HEK293T (cell line): Measurements from ENCODE around the gene ADAMTS15.

Source experiments
- CTCF ChIA-PET: fragments of 350-600 bp; formaldehyde crosslinking; extraction: SDS; loops from one replicate; lab custom pipeline; 2021; ENCODE audit warnings: antibody characterized with exemption, inconsistent platforms; lab: Yijun Ruan, JAX
- POLR2A ChIA-PET: fragments of 350-600 bp; formaldehyde crosslinking; extraction: SDS; loops from one replicate; lab custom pipeline; 2020; ENCODE audit warnings: antibody characterized with exemption, inconsistent platforms; lab: Yijun Ruan, JAX
- DNase-seq: peaks from one replicate; pipeline ENCODE4 v3.0.0; 2012; ENCODE audit warnings: mixed read lengths; ENCODE audit errors: extremely low spot score
- ARNT ChIP-seq: fragments of 450-650 bp; IDR thresholded peaks from 2 replicates; pipeline ENCODE4 v1.6.1; 2017; ENCODE audit warnings: mild to moderate bottlenecking
- BHLHE40 ChIP-seq: fragments of 450-650 bp; IDR thresholded peaks from 2 replicates; pipeline ENCODE4 v1.6.1; 2016; ENCODE audit warnings: mild to moderate bottlenecking, moderate library complexity, borderline replicate concordance
- CTBP1 ChIP-seq: fragments of 450-650 bp; IDR thresholded peaks from 2 replicates; pipeline ENCODE4 v1.6.1; 2016; ENCODE audit warnings: borderline replicate concordance
- ELF4 ChIP-seq: fragments of 450-650 bp; IDR thresholded peaks from 2 replicates; pipeline ENCODE4 v1.6.1; 2017; ENCODE audit warnings: antibody characterized with exemption
- FOXA1 ChIP-seq: fragments of 450-650 bp; IDR thresholded peaks from 2 replicates; pipeline ENCODE4 v1.6.1; 2016; ENCODE audit warnings: mild to moderate bottlenecking
- FOXK2 ChIP-seq: fragments of 450-650 bp; IDR thresholded peaks from 2 replicates; pipeline ENCODE4 v1.6.1; 2016; ENCODE audit warnings: mild to moderate bottlenecking
- FOXM1 ChIP-seq: fragments of 450-650 bp; IDR thresholded peaks from 2 replicates; pipeline ENCODE4 v1.6.1; 2017; ENCODE audit warnings: mild to moderate bottlenecking, borderline replicate concordance
- HDGF ChIP-seq: fragments of 450-650 bp; IDR thresholded peaks from 2 replicates; pipeline ENCODE4 v1.6.1; 2017; ENCODE audit warnings: antibody characterized with exemption, borderline replicate concordance
- L3MBTL2 ChIP-seq: fragments of 450-650 bp; conservative IDR thresholded peaks from 2 replicates; pipeline ENCODE4 v1.6.1; 2016; ENCODE audit warnings: mild to moderate bottlenecking
- LEF1 ChIP-seq: fragments of 450-650 bp; IDR thresholded peaks from 2 replicates; pipeline ENCODE4 v1.6.1; 2017; ENCODE audit warnings: mild to moderate bottlenecking, borderline replicate concordance
- NFRKB ChIP-seq: fragments of 450-650 bp; IDR thresholded peaks from 2 replicates; pipeline ENCODE4 v1.6.1; 2016; ENCODE audit warnings: mild to moderate bottlenecking, moderate library complexity
- SP1 ChIP-seq: fragments of 450-650 bp; IDR thresholded peaks from 2 replicates; pipeline ENCODE4 v1.6.1; 2017
- SUZ12 ChIP-seq: fragments of 450-650 bp; IDR thresholded peaks from 2 replicates; pipeline ENCODE4 v1.6.1; 2016; ENCODE audit warnings: mild to moderate bottlenecking
- TARDBP ChIP-seq: fragments of 450-650 bp; IDR thresholded peaks from 2 replicates; pipeline ENCODE4 v1.6.1; 2016
- ZNF384 ChIP-seq: fragments of 450-650 bp; IDR thresholded peaks from 2 replicates; pipeline ENCODE4 v1.6.1; 2016
- TF ChIP-seq, protein P1 (sequence below): fragments of 450-650 bp; IDR thresholded peaks from 2 replicates; pipeline ENCODE4 v1.6.1; 2016

The ADAMTS15 gene

DNA sequence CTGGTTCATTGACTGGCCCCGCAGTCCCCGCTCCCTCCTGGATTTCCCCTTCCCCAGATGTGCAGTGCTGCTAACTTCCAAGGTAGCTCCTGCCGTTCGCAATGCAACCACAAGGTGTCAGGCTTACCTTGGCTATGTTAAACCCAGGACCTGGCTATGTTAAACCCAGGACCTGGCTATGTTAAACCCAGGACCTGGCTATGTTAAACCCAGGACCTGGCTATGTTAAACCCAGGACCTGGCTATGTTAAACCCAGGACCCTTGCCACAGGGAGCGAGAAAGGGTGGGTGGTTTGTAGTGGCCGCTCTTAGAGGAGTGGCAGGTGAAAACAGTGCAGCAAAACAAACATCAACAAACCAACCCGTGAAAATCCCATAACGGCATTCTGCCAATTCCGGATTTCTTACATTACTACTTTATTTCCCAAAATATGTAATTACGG is 17.1 kb upstream of the ADAMTS15 start:
- no peak for TF ChIP-seq NFRKB
- TF ChIP-seq HDGF = no peak
- TF ChIP-seq TARDBP = no peak
- TF ChIP-seq, protein P1, sequence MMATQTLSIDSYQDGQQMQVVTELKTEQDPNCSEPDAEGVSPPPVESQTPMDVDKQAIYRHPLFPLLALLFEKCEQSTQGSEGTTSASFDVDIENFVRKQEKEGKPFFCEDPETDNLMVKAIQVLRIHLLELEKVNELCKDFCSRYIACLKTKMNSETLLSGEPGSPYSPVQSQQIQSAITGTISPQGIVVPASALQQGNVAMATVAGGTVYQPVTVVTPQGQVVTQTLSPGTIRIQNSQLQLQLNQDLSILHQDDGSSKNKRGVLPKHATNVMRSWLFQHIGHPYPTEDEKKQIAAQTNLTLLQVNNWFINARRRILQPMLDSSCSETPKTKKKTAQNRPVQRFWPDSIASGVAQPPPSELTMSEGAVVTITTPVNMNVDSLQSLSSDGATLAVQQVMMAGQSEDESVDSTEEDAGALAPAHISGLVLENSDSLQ = no peak
- CTCF ChIA-PET = interaction anchor here (0.6 to 3.4 kb wide), 10 partner anchors 11 to 468 kb away, joined by 3 to 25 read pairs (median 4); no protein-coding TSS in a partner anchor
- POLR2A ChIA-PET = no interaction called here
- DNase-seq = peak; percentile 64

DNA sequence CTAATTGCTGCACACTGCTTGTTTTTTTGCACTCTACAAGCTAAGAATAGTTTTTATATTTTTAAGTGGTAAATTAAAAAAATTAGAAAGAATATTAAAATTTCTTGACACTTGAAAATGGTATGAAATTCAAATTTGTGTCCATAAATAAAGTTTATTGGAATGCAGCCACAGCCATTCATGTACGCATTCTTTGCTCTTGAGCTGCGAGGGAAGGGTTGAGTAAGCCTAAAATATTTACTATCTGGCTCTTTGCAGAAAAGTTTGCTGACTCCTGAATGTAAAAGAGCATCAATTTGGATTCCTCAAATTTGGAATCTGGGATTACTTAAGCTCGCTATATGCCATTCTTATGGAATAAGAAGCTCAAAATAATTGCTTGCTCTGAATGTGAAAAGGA is 16.6 kb upstream of the ADAMTS15 start:
- DNase-seq = no peak
- TF ChIP-seq TARDBP = no peak
- no peak for TF ChIP-seq BHLHE40
- TF ChIP-seq L3MBTL2 = no peak
- TF ChIP-seq SUZ12 = no peak
- no peak for TF ChIP-seq FOXM1
- no peak for TF ChIP-seq LEF1
- no peak for TF ChIP-seq ZNF384
- no peak for TF ChIP-seq CTBP1
- ChIA-PET POLR2A (no interaction called here), CTCF (interaction anchor here (0.5 to 3.4 kb wide), 9 partner anchors 10 to 467 kb away, joined by 3 to 25 read pairs (median 4); no protein-coding TSS in a partner anchor)

DNA sequence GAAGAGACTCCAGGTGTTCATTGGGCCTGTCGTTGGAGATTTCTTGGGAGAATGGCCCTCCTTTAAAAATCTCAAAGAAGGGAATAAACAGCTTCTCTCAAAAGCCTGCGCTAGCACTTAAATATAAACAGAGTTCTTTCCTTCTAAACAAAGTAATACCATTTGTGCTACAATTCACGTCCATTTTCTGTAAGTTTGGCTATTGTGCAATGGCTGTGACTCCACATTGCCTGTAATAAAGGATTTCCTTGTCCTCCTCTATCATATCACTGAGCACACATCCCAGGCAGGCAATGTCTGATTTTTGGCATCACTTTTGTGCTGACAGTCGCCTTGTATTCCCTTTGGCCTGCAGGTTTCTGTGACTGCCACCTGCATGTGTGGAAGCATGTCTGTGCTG is 15.1 kb upstream of the ADAMTS15 start:
- TF ChIP-seq FOXA1 = no peak
- TF ChIP-seq LEF1 = no peak
- TF ChIP-seq FOXM1 = no peak
- no peak for TF ChIP-seq NFRKB
- TF ChIP-seq HDGF = no peak
- no peak for TF ChIP-seq SP1
- TF ChIP-seq, protein P1 = no peak
- no peak for TF ChIP-seq BHLHE40
- no peak for TF ChIP-seq ZNF384
- POLR2A ChIA-PET = no interaction called here
- CTCF ChIA-PET = interaction anchor here (0.6 to 3.4 kb wide), 4 partner anchors 429 to 546 kb away, joined by 3 to 25 read pairs (median 10); no protein-coding TSS in a partner anchor
- no peak for DNase-seq

DNA sequence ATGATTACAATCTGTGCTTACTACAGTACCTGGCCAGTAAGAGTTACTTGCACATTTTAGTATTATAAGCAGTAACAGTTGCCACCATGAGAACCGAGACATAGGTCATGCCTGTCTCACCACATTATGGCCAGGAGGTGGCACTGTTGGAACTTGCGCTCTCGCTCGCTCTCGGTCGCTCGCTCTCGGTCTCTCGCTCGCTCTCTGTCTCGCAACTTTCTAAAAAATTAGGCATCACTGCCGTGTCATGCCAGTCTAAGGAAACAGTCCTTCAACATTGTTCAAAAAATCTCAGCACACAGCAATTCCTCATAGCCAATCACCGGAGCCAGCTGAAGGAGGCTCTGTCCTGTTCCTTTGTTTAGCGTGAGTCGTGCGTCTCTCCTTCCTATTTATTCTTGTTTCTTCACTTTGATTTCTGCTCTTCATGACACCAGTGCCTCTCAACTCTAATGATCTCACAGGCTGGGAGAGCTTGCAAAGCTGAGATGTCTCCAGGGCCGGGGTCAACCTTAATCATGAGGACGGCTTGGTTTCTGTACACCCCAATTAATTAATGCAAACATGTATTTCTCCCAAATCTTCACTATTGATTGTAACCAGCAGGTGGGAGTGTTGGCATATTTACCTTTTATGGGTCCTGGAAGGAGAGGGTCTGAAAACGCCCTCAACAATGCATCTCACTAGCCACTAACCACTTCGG is 13.8 kb upstream of the ADAMTS15 start:
- CTCF ChIA-PET = interaction anchor here (0.5 to 2.1 kb wide), 13 partner anchors 13 to 935 kb away, joined by 3 to 17 read pairs (median 4); no protein-coding TSS in a partner anchor
- peak; percentile 69 for DNase-seq
- no peak for TF ChIP-seq ZNF384
- no peak for TF ChIP-seq SP1
- TF ChIP-seq HDGF = no peak
- no peak for TF ChIP-seq NFRKB
- no peak for TF ChIP-seq L3MBTL2
- TF ChIP-seq, protein P1 = no peak
- no peak for TF ChIP-seq LEF1
- TF ChIP-seq ARNT = no peak
- TF ChIP-seq SUZ12 = no peak
- TF ChIP-seq FOXK2 = no peak
- no peak for TF ChIP-seq CTBP1
- TF ChIP-seq BHLHE40 = no peak
- no peak for TF ChIP-seq FOXM1
- no peak for TF ChIP-seq FOXA1
- no peak for TF ChIP-seq TARDBP
- no peak for TF ChIP-seq ELF4
- POLR2A ChIA-PET = no interaction called here

DNA sequence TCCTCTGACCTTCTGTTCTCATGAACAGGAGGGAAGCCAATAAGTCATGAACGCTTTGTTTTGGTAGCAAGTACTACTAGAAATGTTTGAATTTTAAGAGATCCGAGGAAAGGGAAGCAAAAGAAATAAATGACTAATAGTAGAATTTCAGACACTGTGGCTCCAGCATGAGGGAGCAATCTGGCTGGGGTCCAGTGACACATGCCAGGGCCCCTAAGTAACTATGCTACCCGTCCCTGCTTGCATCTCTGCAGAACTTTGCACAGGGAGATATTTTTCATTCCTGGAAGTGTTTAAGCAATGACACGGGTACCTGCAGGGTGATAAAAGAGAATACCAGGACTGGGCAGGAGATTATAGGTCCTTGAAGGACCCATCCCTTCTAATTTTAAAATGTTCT is 12.8 kb upstream of the ADAMTS15 start:
- ChIA-PET POLR2A (no interaction called here), CTCF (interaction anchor here (1.0 to 2.1 kb wide), 6 partner anchors 41 to 428 kb away, joined by 3 to 17 read pairs (median 7); no protein-coding TSS in a partner anchor)
- TF ChIP-seq L3MBTL2 = no peak
- DNase-seq = no peak

DNA sequence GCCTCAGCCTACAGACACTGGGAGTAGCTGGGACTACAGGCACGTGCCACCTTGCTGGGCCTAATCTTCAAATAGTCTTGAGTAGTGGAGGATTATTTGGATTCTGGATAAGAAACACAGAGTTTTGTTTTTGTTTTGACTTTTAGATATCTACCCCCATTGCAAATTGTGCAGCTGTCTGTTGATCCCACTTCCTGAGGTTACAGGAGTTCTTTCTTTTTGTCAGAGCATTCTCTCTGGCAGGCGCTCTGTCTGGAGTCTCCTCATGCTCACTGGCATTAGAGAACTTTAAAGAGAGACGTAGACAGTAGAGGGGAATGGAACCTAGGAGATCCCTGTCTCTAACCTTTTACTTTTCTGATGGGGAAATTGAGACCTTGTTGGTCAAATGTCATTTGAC is 12.3 kb upstream of the ADAMTS15 start:
- DNase-seq = no peak
- TF ChIP-seq FOXA1 = no peak
- no peak for TF ChIP-seq ZNF384
- TF ChIP-seq SUZ12 = no peak
- no peak for TF ChIP-seq LEF1
- TF ChIP-seq HDGF = no peak
- TF ChIP-seq ELF4 = no peak
- no peak for TF ChIP-seq BHLHE40
- TF ChIP-seq NFRKB = no peak
- no peak for TF ChIP-seq FOXM1
- TF ChIP-seq L3MBTL2 = no peak
- TF ChIP-seq SP1 = no peak
- TF ChIP-seq TARDBP = no peak
- no peak for TF ChIP-seq ARNT
- no peak for TF ChIP-seq CTBP1
- no peak for TF ChIP-seq FOXK2
- TF ChIP-seq, protein P1 = no peak
- CTCF ChIA-PET = interaction anchor here (2.1 kb wide), 1 partner anchor 423 kb away, joined by 10 read pairs; no protein-coding TSS in a partner anchor
- POLR2A ChIA-PET = no interaction called here
